Activated CD8-positive, alpha-beta T cell treated with anti-CD3 and anti-CD28 coated beads, Interleukin-2, amount 10 ng/mL, durations not matched to agents 7 days and 5 days (primary cell): ENCODE results near the gene LTA4H. TPM values are rescaled to one million over a fixed set of nuclear protein-coding genes. Genes with fewer than 3 reads are reported as not detected.
"Not testable (repeated sequence)": the region's sequence is repeated elsewhere in the genome, so short reads cannot be mapped to it uniquely, and the experiment has no call there.

Source experiments
- ATAC-seq: fragments of 150-1000 bp; cut with Tn5 transposase; one replicate; pipeline ENCODE4 v1.10.0; 2021; ENCODE audit warnings: moderate library complexity
- CTCF ChIA-PET: fragments of 350-600 bp; sonication (Branson Sonifier 250); formaldehyde crosslinking; loops from one replicate; lab custom pipeline; 2021; ENCODE audit warnings: antibody characterized with exemption; lab: Charles Lee
- POLR2A ChIA-PET: fragments of 350-600 bp; sonication (Branson Sonifier 250); formaldehyde crosslinking; loops from one replicate; lab custom pipeline; 2021; ENCODE audit warnings: antibody characterized with exemption; lab: Charles Lee
- DNase-seq: peaks from one replicate; pipeline ENCODE4 v3.0.0-alpha.2; 2020
- H3K27ac Mint-ChIP-seq: one replicate; pipeline ENCODE4 v1.8.0; 2021; ENCODE audit warnings: mild to moderate bottlenecking, mixed read lengths
- H3K27me3 Mint-ChIP-seq: one replicate; pipeline ENCODE4 v1.8.0; 2021; ENCODE audit warnings: low read depth, mixed read lengths
- H3K36me3 Mint-ChIP-seq: one replicate; pipeline ENCODE4 v1.8.0; 2021; ENCODE audit warnings: low read depth, mixed read lengths
- H3K4me1 Mint-ChIP-seq: one replicate; pipeline ENCODE4 v1.8.0; 2021; ENCODE audit warnings: low read depth, mixed read lengths
- H3K4me3 Mint-ChIP-seq: one replicate; pipeline ENCODE4 v1.8.0; 2021; ENCODE audit warnings: mild to moderate bottlenecking, mixed read lengths
- H3K9me3 Mint-ChIP-seq: one replicate; pipeline ENCODE4 v1.8.0; 2022; ENCODE audit warnings: mixed read lengths; ENCODE audit not compliant: insufficient read depth
- total RNA-seq, 2 experiments: library from RNA; stranded (reverse); gene quantifications; one replicate each; pipeline ENCODE4 v1.2.3, GENCODE V29; 2021

The LTA4H gene
- total RNA-seq, 2 experiments from 2014 or later: 44.5 to 48.8 TPM

GRCh38 chr12:96069511-96070231, 34.3 kb upstream of the LTA4H start:
- H3K27ac Mint-ChIP-seq: no peak overlapping the region
- DNase-seq (no peak), ATAC-seq (no peak)
- H3K4me1 Mint-ChIP-seq: peaks cover 15% of the 10 kb centered on the region
- H3K9me3 Mint-ChIP-seq: no peaks in the 10 kb centered on the region
- H3K36me3 Mint-ChIP-seq: no peaks in the 10 kb centered on the region
- peaks cover 14% of the 10 kb centered on the region for H3K27me3 Mint-ChIP-seq
- ChIA-PET CTCF (interaction anchor here (1.0 to 8.7 kb wide), 2 partner anchors 143 to 447 kb away, joined by 3 to 130 read pairs; no protein-coding TSS in a partner anchor), POLR2A (no interaction called here)
- H3K4me3 Mint-ChIP-seq: no peak overlapping the region

- Mint-ChIP-seq H3K4me3 (no peak overlapping the region), H3K4me1 (peaks cover 24% of the 10 kb centered on the region), H3K27me3 (peaks cover 10% of the 10 kb centered on the region), H3K9me3 (no peaks in the 10 kb centered on the region), H3K36me3 (no peaks in the 10 kb centered on the region), H3K27ac (no peak overlapping the region)
- POLR2A ChIA-PET: no interaction called here
- CTCF ChIA-PET: interaction anchor here (8.7 kb wide), 1 partner anchor 144 kb away, joined by 130 read pairs; no protein-coding TSS in a partner anchor
- ATAC-seq (no peak), DNase-seq (no peak)
Measured at GRCh38 chr12:96068636-96069035, 33.2 kb upstream of the LTA4H start.

GRCh38 chr12:96068111-96068510, 32.7 kb upstream of the LTA4H start:
- ATAC-seq (no peak), DNase-seq (no peak)
- Mint-ChIP-seq H3K36me3 (no peaks in the 10 kb centered on the region), H3K27me3 (peaks cover 6% of the 10 kb centered on the region), H3K9me3 (no peaks in the 10 kb centered on the region), H3K4me1 (peaks cover 23% of the 10 kb centered on the region), H3K27ac (no peak overlapping the region), H3K4me3 (no peak overlapping the region)
- CTCF ChIA-PET: interaction anchor here (1.3 to 8.7 kb wide), 2 partner anchors 37 to 145 kb away, joined by 3 to 130 read pairs; no protein-coding TSS in a partner anchor
- POLR2A ChIA-PET: no interaction called here

- H3K4me3 Mint-ChIP-seq, DNase-seq, H3K27ac Mint-ChIP-seq, H3K36me3 Mint-ChIP-seq, H3K27me3 Mint-ChIP-seq, ATAC-seq, H3K9me3 Mint-ChIP-seq: not testable (repeated sequence)
- POLR2A ChIA-PET: interaction anchor here (1.0 kb wide), 1 partner anchor 334 kb away, joined by 4 read pairs; the partner anchor contains the start of gene CDK17
- H3K4me1 Mint-ChIP-seq: peaks cover 25% of the 10 kb centered on the region
- CTCF ChIA-PET: interaction anchor here (0.6 to 8.7 kb wide), 8 partner anchors 8 to 451 kb away, joined by 3 to 130 read pairs (median 3); no protein-coding TSS in a partner anchor
Measured at GRCh38 chr12:96065776-96066175, 30.4 kb upstream of the LTA4H start.

- no peak for ATAC-seq
- Mint-ChIP-seq H3K36me3 (no peaks in the 10 kb centered on the region), H3K4me3 (no peak overlapping the region), H3K9me3 (no peaks in the 10 kb centered on the region), H3K4me1 (peaks cover 24% of the 10 kb centered on the region), H3K27ac (no peak overlapping the region), H3K27me3 (peaks cover 3% of the 10 kb centered on the region)
- POLR2A ChIA-PET: no interaction called here
- CTCF ChIA-PET: interaction anchor here (0.8 to 8.7 kb wide), 7 partner anchors 18 to 452 kb away, joined by 3 to 130 read pairs (median 4); no protein-coding TSS in a partner anchor
- DNase-seq: no peak
Measured at GRCh38 chr12:96064966-96065365, 29.6 kb upstream of the LTA4H start.

- Mint-ChIP-seq H3K4me3 (no peak overlapping the region), H3K9me3 (no peaks in the 10 kb centered on the region), H3K36me3 (no peaks in the 10 kb centered on the region), H3K27me3 (peaks cover 2% of the 10 kb centered on the region), H3K4me1 (peaks cover 24% of the 10 kb centered on the region), H3K27ac (no peak overlapping the region)
- DNase-seq: no peak
- no peak for ATAC-seq
- POLR2A ChIA-PET: no interaction called here
- CTCF ChIA-PET: interaction anchor here (0.7 to 8.7 kb wide), 12 partner anchors 8 to 453 kb away, joined by 3 to 130 read pairs (median 3); partner anchors contain the start of gene CFAP54
Measured at GRCh38 chr12:96064271-96064670, 28.9 kb upstream of the LTA4H start.

GRCh38 chr12:96063046-96063445, 27.7 kb upstream of the LTA4H start:
- DNase-seq (no peak), ATAC-seq (no peak)
- Mint-ChIP-seq H3K9me3 (no peaks in the 10 kb centered on the region), H3K27me3 (no peaks in the 10 kb centered on the region), H3K27ac (no peak overlapping the region), H3K36me3 (no peaks in the 10 kb centered on the region), H3K4me1 (peaks cover 24% of the 10 kb centered on the region), H3K4me3 (no peak overlapping the region)
- ChIA-PET POLR2A (no interaction called here), CTCF (interaction anchor here (1.0 to 8.7 kb wide), 4 partner anchors 148 to 453 kb away, joined by 3 to 130 read pairs (median 22); no protein-coding TSS in a partner anchor)

GRCh38 chr12:96061864-96062453, 26.6 kb upstream of the LTA4H start:
- peak; percentile 80 for ATAC-seq
- no peaks in the 10 kb centered on the region for H3K36me3 Mint-ChIP-seq
- ChIA-PET CTCF (interaction anchor here (1.0 to 3.5 kb wide), 6 partner anchors 9 to 454 kb away, joined by 3 to 60 read pairs (median 12); no protein-coding TSS in a partner anchor), POLR2A (no interaction called here)
- peak; percentile 85 for DNase-seq
- peak overlapping the region; percentile 5 for H3K27ac Mint-ChIP-seq
- peaks cover 24% of the 10 kb centered on the region for H3K4me1 Mint-ChIP-seq
- no peaks in the 10 kb centered on the region for H3K27me3 Mint-ChIP-seq
- no peak overlapping the region for H3K4me3 Mint-ChIP-seq
- H3K9me3 Mint-ChIP-seq: no peaks in the 10 kb centered on the region

- H3K27ac Mint-ChIP-seq: no peak overlapping the region
- CTCF ChIA-PET: interaction anchor here (1.0 to 3.5 kb wide), 10 partner anchors 10 to 455 kb away, joined by 3 to 60 read pairs (median 4); no protein-coding TSS in a partner anchor
- POLR2A ChIA-PET: no interaction called here
- H3K4me3 Mint-ChIP-seq: no peak overlapping the region
- DNase-seq (no peak), ATAC-seq (no peak)
- no peaks in the 10 kb centered on the region for H3K27me3 Mint-ChIP-seq
- peaks cover 24% of the 10 kb centered on the region for H3K4me1 Mint-ChIP-seq
- H3K36me3 Mint-ChIP-seq: no peaks in the 10 kb centered on the region
- no peaks in the 10 kb centered on the region for H3K9me3 Mint-ChIP-seq
Measured at GRCh38 chr12:96061323-96061722, 25.9 kb upstream of the LTA4H start.

- POLR2A ChIA-PET: no interaction called here
Measured at GRCh38 chr12:96060041-96060440, 24.7 kb upstream of the LTA4H start.

GRCh38 chr12:96057986-96058553, 22.7 kb upstream of the LTA4H start:
- ChIA-PET POLR2A (interaction anchor here (0.5 to 0.6 kb wide), 2 partner anchors 14 to 362 kb away, joined by 3 read pairs; no protein-coding TSS in a partner anchor), CTCF (interaction anchor here (0.9 to 3.1 kb wide), 7 partner anchors 8 to 341 kb away, joined by 3 to 32 read pairs (median 3); no protein-coding TSS in a partner anchor)
- ATAC-seq: no peak

More at GRCh38 chr12:96060041-96060440, 24.7 kb upstream of the LTA4H start:
- CTCF ChIA-PET: interaction anchor here (0.6 to 3.5 kb wide), 6 partner anchors 73 to 775 kb away, joined by 3 to 60 read pairs (median 4); no protein-coding TSS in a partner anchor
- Mint-ChIP-seq H3K4me3 (no peak overlapping the region), H3K36me3 (no peaks in the 10 kb centered on the region), H3K9me3 (no peaks in the 10 kb centered on the region), H3K27ac (no peak overlapping the region), H3K4me1 (peaks cover 24% of the 10 kb centered on the region), H3K27me3 (no peaks in the 10 kb centered on the region)
- ATAC-seq (no peak), DNase-seq (no peak)

More at GRCh38 chr12:96057986-96058553, 22.7 kb upstream of the LTA4H start:
- H3K27ac Mint-ChIP-seq: no peak overlapping the region
- H3K4me1 Mint-ChIP-seq: peaks cover 17% of the 10 kb centered on the region
- H3K4me3 Mint-ChIP-seq: no peak overlapping the region
- no peak for DNase-seq
- no peaks in the 10 kb centered on the region for H3K36me3 Mint-ChIP-seq
- no peaks in the 10 kb centered on the region for H3K27me3 Mint-ChIP-seq
- no peaks in the 10 kb centered on the region for H3K9me3 Mint-ChIP-seq
